NCI-H2196 treated with DMSO at 0.1 percent for 48 hours (cell line): ENCODE measurements around the gene NRG2.
A peak's percentile ranks its signal among the peaks of the same experiment; 100 is the strongest.

ENCODE experiments used
- DNase-seq: peaks from one replicate; lab custom pipeline; 2025; ENCODE audit not compliant: unreplicated experiment; lab: John Stamatoyannopoulos, UW

Gene NRG2

DNA sequence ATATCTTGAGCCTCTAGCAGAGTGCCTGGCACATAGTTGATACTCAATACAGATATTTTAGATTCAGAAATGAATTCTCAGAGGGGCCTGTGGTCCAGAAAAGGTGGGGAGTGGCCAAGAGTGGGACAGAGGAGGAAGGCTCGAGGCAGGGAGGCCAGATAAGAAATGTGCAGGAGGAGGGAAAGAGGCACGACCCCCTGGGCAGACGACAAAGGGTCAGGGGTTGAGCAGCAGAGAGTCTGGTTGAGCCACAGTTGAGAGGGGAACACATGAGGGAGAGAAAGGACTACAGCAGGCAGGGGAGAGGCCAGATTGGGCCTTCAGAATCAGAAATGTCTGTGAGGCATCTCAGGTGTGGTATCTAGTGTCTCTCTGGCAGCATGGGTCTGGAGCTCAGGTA is 158.4 kb downstream of the NRG2 start:
- no peak for DNase-seq

DNA sequence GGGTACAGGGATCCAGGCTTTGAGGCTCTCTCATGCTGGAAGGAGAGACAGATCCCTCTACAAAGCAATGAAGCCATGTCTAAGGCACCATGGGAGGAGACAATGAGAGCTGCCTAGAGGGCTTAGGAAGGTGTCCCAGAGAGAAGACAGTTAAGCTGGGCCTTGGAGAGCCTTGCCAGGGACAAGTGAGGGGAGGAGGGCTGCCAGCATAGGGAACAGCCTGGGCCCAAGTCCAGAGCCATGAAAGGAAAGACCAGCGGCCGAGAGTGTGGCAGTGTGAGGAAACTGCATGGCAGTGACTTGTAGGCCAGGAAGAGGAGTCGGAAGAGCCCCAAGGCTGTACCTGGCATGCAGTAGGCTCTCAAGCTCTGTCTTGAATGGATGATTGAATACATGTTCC is 159.0 kb downstream of the NRG2 start:
- no peak for DNase-seq

DNA sequence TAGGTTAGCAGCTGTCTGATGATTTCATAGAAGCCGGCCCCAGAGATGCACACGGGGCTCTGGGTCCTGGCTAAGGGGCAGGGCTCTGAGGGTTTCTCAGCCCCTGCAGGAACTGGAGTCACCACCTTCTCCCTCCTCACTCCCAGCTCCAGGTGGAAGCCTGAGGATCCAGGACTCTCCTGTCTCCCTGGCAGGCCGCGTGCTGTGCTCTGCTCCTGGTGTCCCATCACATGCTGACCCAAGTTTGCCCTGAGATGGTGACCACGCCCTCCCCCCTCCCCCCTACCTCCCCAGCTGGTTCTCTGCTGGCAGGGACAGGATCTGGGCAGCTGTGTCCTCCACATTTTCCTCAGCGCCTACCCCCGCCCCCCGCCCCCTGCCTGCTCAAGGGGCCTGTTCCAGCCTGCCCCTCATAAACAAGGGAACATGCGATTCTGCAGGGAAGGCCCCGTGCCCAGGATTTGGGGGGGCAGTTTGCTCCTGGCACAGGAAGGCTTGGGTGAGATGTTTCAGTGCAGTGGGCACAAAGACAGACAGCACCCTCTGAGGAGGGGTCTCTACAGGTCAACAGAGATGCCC is 160.0 kb downstream of the NRG2 start:
- DNase-seq: no peak

DNA sequence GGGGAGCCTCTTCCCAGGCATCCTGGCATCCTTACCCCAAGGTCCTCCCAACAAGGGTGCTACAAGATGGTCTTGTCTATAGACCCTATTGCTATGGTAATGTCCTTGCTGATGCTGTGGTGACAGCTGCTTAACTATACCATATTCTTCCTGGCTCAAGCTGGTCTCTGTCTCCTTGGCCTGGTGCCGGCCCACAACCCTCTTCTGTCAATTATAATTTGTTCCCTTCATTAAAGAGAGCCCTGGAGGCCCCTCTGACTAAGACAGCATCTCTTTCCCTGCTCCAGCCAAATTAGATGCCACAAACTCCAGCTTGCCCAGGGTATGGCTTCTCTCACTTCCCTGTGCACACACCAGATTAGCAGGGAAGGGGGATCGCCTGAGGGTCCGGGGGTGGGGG is 160.8 kb downstream of the NRG2 start:
- DNase-seq: no peak

DNA sequence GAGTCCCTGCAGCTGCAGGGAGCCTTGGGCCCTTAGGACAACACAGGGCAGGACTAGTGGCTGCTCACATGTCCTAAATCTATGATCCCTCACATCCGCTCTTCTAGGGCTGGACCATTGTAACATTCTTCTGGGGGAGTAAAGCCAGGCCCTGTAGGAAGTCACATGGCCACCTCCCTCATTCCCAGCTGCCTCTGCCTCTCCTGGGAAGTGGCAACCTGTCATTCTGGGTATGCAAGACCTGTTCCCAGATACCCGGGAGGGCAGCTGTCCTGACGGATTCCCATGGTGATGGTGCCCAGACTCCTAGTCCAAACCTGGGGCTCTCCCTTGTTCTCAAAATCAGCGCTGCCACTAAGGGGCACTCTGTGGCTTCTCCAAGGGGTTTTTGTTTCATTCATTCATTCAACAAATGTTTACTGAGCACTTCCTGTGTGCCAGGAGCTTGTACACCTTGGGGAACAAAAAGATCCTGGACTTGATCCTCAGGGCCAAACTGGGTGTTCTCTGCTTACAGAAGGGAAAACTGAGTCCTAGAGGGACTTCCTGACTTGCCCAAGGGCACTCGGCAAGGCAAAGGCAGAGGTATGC is 161.9 kb downstream of the NRG2 start:
- no peak for DNase-seq

DNA sequence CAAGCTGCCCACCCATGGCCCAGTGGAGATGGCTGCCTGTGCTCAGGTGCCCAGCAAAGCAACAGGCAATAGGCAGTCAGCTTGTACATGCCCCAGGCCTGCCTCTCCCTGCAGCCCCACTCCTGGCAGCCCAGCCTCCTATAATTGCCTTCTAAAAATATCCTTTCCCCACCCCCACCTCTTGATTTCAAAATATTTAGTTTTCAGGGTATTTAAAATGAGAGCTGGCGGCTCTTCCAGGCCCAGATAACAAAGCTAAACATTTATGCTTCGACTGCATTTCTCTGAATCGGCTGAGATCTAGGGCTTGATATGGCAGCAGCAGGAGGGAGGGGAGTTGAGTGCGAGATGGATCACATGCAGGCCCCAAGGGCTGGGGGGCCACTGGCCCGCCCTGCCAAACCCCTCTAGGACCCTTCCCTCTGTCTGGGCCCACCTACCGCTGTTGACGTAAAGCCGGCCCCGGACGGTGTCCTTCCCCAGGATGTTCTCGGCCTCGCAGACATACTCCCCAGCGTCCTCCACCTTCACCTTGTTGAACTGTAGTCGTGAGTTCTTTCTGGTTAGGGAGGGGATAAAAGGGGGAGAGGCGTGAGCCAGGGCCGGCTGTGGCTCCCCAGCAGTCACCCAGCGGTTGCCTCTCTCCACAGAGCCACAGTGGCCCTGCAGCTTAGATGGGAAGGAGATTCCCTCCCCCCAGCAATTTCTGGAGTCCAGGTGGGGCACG is 162.5 kb downstream of the NRG2 start:
- DNase-seq: no peak

DNA sequence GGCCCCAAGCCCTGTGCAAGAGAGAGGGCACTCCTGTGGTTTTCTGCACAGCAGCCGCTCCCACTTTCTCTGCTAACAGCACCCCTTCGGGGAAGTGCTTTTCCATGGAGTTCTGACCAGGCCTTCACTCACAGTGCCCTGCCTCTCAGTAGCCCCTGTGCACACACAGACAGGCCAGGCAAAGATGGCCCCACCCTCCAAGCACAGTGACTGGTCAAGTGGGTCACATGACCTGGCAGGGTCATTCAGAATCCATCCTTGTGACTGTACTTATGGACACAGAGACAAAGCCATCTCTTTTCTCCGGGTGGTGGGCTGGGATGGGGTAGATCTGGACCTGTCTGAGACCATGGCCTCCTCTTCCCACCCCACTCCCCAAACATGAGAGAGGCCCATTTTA is 165.0 kb downstream of the NRG2 start:
- DNase-seq: no peak

DNA sequence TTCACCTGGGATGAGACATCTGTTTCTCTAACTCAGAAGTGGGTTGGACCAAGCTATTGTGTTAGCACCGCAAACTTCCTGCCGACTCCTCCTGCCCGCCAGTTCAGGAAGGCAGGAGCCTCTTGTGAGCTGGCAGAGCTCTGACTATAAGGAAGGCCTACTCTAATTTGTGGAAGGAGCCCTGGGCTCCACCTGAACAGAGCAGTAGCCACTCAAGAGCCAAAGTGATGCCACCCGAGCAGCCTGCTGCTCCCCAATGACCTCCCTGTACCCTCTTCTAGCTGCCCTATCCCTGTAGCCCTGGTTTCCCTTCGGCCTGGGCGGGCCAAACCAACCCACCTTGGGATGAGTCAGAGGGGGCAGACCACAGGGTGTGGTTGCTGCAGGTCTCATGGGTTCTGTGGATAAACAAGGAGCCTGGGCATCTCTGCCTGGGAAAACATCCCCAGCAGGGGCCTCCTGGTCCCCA is 165.9 kb downstream of the NRG2 start:
- no peak for DNase-seq

DNA sequence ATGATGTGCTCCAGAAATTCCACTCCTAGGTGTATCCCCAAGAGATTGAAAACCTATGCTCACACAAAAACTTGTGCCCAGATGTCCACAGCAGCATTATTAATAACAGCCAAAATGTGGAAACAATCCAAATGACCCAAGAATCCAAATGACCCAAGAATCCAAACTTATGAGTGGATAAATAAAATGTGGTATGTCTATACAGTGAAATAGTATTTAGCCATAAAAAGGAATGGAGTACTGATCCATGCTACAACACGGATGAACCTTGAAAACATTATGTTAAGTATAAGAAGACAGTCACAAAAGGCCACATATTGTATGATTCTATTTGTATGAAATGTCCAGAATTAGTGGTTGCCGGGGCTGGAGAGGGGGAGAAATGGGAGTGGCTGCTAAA is 167.1 kb downstream of the NRG2 start:
- no peak for DNase-seq

DNA sequence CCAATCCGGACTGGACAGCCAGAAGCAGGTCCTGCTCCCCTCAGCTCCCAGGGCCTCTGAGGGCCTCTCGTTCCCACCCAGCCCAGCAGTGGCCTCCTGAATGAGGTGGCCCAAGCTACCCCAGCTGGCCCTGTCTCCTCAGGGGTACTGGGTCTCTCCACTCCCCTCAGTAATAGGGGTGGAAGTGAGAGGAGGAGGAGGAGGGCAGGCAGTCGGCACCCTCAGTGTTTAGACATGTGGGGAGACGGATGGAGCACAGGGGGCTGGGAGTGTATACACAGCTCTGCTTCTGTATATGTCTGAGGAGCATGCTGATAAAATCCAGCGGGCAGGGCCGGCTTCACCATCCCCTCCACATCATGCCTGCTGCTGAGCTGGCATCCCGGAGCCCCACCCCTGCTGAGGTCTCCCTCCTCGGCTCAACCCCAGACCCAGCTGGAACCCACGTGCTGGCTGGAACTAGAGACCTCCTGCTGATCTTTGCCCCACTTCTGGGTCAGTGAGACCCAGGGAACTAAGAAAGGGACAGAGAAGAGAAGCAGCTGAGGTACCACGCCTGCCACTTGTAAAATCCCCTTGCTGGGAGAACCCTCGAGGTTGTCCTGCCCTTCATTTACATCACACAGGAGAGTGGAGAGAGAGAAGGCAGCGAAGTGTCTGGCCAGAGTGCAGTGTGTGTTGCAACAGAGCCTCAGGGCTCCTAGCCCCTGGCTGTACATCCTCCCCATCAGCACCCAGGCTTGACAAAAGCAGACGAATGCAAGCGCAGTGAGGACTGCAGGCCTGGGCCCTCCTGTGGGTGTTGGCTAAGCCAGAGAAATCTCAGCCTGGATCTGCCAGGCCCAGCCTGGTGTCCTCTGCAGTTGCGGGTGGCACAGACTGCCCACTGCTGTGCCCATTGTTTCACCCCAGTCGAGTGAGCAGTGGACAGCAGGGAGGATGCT is 170.0 kb downstream of the NRG2 start:
- no peak for DNase-seq

DNA sequence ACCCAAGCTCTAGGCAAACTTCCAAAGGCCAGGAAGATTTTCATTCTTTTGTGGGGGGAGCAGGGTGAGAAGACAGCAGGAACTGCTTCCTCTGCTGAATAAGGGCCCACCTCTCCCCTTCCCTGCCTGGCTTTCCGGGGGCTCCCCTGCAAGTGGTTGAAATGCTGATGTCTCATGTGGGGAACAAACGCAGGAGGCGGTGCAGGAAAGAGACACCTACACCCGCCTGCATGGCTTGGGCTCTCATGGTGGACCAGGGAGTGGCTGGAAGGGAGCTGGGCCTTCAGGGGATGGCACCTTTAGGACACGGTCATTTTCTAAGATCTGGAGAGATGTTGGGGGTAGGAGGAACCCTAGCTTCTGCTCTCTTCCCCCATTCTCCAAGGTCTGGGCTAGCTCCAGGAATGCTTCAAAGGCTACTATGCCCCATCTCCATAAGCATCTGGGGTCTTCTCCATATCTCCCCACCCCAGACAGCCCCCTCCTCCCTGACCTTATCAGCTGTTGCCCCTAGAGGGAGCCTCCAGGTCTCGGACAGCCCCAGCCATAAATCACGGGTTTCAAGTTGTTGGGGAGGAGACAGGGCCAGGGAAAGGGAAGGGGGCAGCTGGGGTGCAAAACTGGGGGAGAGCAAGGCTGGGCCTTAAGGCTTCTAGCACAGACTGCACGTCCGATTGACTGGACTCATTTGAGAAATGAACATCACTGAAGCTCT is 170.9 kb downstream of the NRG2 start:
- DNase-seq: no peak

DNA sequence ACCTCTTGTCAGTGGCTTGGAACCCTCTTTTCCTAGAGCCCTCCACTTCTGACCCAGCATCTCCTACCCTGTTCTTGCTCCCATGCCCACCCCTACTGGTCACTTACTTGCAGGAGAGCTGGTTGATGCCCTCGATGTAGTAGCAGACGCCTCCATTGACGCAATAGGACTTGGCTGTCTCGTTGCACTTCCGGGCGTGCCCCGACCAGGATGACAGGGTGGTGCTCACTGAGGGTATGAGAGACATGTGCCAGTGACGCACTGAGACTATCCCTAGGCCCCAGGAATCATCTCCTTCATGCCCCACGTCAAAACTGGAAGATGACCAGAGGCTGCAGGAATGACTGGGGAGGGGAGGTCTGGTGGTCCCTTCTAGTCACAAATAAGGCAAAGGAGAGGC is 171.5 kb downstream of the NRG2 start:
- DNase-seq: no peak

DNA sequence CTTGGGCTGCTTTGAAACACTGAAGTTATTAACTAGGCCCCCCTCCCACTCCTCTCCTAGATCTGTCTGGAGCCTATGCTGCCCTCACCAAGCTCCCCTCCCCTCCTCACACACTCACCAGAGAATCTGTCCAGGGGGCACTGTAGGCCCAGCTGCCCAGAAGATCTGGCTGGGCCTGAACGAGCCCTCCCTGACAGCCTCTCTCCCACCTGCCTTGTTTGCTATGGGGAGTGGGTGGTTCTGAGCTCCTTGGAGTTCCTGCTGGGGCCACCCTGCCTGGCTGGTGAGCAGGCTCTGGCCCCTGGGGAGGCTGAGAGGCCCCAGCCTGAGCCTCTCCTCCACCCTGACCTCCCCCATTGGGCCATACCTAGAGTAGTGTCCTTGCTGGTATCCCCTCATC is 172.4 kb downstream of the NRG2 start:
- no peak for DNase-seq

DNA sequence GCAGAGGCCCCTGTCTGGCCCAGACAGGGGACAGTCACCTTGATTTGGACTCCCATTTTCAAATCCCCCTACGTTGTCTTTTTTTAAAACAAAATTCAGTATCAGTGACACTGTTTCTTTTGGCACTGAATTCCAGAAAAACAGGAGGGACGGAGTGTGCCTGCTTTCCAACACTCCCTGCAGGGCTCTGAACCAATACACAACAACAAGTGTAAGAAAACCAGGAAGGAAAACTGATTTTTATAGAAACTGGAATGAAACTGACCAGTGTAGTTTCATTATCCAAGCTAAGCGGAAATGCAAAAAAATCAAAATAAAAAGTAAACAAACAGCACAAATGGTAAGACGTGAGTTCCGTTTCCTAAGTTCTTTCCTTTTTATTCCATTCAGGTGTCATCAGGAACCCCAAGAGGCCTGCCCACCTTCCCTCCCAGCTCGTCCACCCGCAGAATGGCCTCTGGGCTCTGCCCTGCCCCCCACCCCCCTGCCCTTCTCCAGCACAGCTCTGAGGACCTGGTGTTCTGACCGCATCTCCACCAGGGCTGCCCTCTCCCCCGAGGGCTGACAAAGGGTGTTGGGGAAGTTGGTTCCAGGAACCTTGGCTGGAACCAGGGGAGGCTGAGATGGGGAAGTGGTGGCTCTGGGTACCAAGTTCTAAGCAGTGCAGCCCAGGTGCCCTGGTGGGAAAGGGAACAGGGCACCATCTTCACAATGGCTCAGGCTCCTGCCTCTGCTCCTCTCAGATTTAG is 173.9 kb downstream of the NRG2 start:
- DNase-seq: no peak

DNA sequence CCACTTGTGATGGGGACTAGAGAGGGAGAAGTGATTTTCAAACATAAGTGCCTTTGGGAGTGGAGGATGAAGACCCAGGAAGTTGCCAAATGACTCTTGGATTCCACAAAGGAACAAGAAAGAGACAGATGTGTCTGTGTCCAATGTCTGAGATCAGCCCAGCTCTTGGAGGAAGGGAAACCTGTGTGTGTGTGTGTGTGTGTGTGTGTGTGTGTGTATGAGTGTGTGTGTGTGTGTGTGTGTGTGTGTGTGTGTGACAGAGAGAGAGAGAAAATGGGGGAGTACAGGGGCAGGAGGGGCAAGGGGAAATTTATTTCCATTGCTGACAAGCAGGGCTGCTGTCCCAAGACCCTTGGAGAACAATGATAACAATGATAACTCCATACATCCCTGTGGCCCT is 175.5 kb downstream of the NRG2 start:
- DNase-seq: no peak

DNA sequence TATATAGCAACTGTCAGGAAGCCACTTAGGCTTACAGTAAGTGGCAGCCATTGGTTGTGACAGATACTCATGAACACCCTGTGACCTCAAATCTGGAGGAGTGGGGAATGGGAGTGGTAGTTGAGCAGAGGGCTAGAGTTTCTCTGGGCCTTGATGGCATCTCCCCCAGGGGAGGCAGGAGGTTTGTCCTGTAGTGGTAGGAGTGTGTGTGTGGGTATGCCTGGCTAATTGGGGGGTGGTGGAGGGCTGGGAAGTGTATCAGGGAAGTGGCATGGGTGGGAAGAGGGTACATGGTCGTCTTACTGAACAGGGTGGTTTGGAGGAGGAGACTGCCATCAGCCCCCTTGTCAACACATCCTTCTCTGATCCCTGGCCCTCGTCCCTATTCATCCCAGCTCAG is 176.0 kb downstream of the NRG2 start:
- DNase-seq: no peak

DNA sequence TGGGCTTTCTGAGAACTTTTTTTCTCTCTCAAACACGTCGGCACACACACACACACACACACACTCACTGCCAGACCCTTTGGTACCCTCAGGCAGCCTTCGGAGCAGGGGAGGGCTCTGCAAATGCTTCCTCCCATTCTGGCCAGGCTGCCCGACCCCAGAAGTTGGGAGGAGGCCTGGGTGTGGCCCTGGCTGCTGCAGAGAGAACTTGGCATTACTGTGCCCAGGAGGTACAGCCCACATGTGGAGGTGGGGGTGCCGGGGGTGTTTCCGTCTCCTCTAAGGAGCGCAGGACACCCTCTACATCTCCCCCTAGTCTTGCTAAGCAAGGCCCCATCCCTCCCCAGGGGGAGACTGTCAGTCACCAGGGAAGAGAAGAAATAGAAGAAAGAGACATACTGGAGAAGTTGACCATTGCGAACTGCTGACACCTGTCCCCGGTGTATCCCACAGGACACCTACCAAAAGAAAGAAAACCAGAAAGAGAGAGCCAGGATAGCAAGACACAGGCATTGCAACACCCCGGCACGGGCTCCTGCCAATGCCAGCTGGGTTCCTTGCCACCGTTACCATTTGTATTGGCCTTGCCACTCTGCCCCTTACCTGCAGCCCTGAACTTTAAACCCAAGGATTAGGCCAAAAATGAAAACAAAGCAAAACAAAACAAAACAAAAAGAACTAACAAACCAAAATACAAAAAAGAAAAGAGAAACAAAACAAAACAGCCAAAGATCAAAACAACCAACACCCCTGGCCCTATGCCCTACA is 178.2 kb downstream of the NRG2 start:
- no peak for DNase-seq

DNA sequence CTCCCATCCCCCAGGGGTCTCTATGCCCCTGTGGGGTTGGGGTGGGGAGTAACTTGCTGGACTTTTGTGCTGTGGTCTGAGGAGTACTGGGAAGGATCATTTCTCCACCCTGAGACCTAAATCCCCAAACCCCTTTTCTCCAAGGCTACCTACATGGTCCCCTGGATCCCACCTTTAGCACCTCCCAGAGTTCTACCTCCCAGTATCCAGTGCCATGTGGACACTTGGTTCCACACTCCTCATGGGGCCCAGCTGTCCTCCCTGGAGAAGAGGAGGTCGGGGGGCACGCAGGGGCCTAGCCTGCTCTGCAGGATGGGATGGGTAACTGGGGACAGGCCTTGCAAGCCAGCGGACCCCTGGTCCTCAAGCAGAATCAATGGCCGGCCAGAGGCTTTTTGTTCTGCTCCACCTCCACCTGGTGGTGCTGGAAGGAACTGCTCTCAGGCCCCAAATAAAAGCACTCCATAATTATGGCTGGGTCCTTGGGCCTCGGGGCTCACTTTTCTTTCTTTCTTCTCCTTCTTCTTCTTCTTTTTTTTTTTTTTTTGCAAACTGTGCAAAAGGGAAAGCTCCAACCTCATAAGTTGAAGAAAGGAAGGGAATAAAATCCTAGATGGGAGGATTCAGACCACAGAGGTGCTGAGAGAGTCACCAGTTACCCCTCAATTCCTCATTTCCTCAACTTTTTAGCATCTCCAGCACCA is 179.1 kb downstream of the NRG2 start:
- DNase-seq: peak; percentile 34

DNA sequence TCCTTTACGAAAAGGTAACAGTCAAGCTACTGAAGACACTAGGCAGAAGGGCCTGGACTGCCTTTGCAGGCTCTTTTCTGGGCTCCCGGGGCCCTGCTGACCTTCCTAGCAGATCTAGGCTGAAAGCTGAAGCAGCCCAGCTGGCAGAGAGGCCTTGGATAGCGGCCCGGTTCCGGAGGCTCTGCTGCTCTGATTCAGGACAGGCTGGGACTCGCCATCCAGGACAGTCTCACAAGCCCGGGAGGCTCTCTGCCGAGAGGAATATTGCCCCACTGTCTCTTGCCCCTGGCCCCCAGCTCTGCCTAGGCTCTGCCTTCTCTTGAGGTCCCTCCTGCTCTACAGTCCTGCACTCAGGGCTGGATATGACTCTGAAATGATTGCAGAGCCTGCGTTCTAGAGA is 179.7 kb downstream of the NRG2 start:
- DNase-seq: no peak
